Esophagus (tissue), 2 donors: Measurements from ENCODE around the gene FBXL20. TPM values are rescaled to one million over a fixed set of nuclear protein-coding genes. Genes with fewer than 3 reads are reported as not detected.

Source experiments
- H3K27ac ChIP-seq, 2 donors: one replicate each; pipeline ENCODE4 v1.5.1; 2013; ENCODE audit warnings: low read depth in 2 of 2, mild to moderate bottlenecking in 2 of 2, inconsistent platforms in 1 of 2, low read length in 1 of 2, moderate library complexity in 1 of 2
- H3K27me3 ChIP-seq, 2 donors: one replicate each; pipeline ENCODE4 v1.6.1; 2013; ENCODE audit warnings: low read length in 2 of 2, control low read depth in 1 of 2, mild to moderate bottlenecking in 1 of 2; ENCODE audit not compliant: insufficient read depth in 2 of 2, control insufficient read depth in 1 of 2
- H3K36me3 ChIP-seq, 2 donors: one replicate each; pipeline ENCODE4 v1.6.1; 2013; ENCODE audit warnings: low read length in 1 of 2; ENCODE audit not compliant: control insufficient read depth in 2 of 2, insufficient read depth in 2 of 2
- H3K4me1 ChIP-seq, 2 donors: one replicate each; pipeline ENCODE4 v1.6.1; 2013; ENCODE audit warnings: low read length in 1 of 2; ENCODE audit not compliant: control insufficient read depth in 2 of 2, insufficient read depth in 2 of 2
- H3K4me3 ChIP-seq, 2 donors: one replicate each; pipeline ENCODE4 v1.5.1; 2013; ENCODE audit warnings: low read length in 2 of 2, mild to moderate bottlenecking in 2 of 2, low read depth in 1 of 2, moderate library complexity in 1 of 2
- H3K9me3 ChIP-seq, 2 donors: one replicate each; pipeline ENCODE4 v1.6.1; 2013; ENCODE audit warnings: mild to moderate bottlenecking in 2 of 2, low read depth in 1 of 2, low read length in 1 of 2, moderate library complexity in 1 of 2; ENCODE audit not compliant: control insufficient read depth in 2 of 2, insufficient read depth in 1 of 2
- WGBS, 2 donors: extraction: QIAGEN DNeasy Blood & Tissue Kit; methylation state at CpG; one replicate each; pipeline ENCODE4 v1.1.7; 2013; 5-methylcytosine and 5-hydroxymethylcytosine counted together
- polyA plus RNA-seq, 2 donors: library from polyadenylated mRNA; stranded (reverse); fragments of 200-250 nt; gene quantifications; one replicate each; pipeline ENCODE4 v1.2.3, GENCODE V29; 2013
- donor health status: healthy with polysubstance abuse.
- donor health status: Bipolar disorder and iron deficiency.

The FBXL20 gene
- polyA plus RNA-seq, 2 donors: 2.3 to 3.8 TPM

GRCh38 chr17:39408360-39408759, 6.9 kb upstream of the FBXL20 start:
- 81 to 83% methylated on average over 2 of the region's 2 CpGs for WGBS, 2 donors
- H3K4me3 ChIP-seq: no peak overlapping the region
- H3K27ac ChIP-seq: no peak overlapping the region
- H3K9me3 ChIP-seq: no peaks in the 10 kb centered on the region
- H3K36me3 ChIP-seq: peaks cover 12 to 23% of the 10 kb centered on the region in 2 donors
- no peaks in the 10 kb centered on the region for H3K27me3 ChIP-seq
- no peaks in the 10 kb centered on the region for H3K4me1 ChIP-seq

DNA sequence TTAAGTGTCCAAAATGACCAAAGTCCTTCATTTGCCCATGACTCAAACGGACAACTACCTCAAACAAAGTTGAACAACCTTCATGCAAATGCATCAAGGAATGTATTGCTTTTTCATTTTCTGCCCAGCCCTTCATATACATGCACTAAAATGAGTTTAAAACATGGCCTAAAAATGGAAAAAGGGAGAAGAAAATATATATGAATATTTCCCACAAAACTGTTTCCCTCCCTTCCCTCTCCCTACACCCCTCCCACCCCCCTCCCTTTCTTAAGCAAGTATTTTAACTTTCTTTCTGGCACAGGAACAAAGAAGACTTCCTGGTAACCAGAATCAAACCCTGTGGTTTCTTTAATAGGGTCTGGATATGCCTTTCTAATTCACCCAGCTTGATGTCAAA, 5.5 kb upstream of the FBXL20 start:
- no peaks in the 10 kb centered on the region for H3K9me3 ChIP-seq
- no peak overlapping the region for H3K4me3 ChIP-seq
- H3K36me3 ChIP-seq: peaks cover 12 to 21% of the 10 kb centered on the region in 2 donors
- no peaks in the 10 kb centered on the region for H3K4me1 ChIP-seq
- no peak overlapping the region for H3K27ac ChIP-seq
- H3K27me3 ChIP-seq: no peaks in the 10 kb centered on the region
- WGBS, 2 donors: 73 to 76% methylated on average over 1 of the region's 1 CpG

GRCh38 chr17:39405436-39405835, 4.0 kb upstream of the FBXL20 start:
- Histone ChIP-seq H3K4me1 (no peaks in the 10 kb centered on the region), H3K27me3 (no peaks in the 10 kb centered on the region), H3K36me3 (peaks cover 11 to 17% of the 10 kb centered on the region in 2 donors), H3K9me3 (no peaks in the 10 kb centered on the region), H3K27ac (no peak overlapping the region), H3K4me3 (no peak overlapping the region)
- WGBS, 2 donors: 51 to 52% methylated on average over 1 of the region's 1 CpG

DNA sequence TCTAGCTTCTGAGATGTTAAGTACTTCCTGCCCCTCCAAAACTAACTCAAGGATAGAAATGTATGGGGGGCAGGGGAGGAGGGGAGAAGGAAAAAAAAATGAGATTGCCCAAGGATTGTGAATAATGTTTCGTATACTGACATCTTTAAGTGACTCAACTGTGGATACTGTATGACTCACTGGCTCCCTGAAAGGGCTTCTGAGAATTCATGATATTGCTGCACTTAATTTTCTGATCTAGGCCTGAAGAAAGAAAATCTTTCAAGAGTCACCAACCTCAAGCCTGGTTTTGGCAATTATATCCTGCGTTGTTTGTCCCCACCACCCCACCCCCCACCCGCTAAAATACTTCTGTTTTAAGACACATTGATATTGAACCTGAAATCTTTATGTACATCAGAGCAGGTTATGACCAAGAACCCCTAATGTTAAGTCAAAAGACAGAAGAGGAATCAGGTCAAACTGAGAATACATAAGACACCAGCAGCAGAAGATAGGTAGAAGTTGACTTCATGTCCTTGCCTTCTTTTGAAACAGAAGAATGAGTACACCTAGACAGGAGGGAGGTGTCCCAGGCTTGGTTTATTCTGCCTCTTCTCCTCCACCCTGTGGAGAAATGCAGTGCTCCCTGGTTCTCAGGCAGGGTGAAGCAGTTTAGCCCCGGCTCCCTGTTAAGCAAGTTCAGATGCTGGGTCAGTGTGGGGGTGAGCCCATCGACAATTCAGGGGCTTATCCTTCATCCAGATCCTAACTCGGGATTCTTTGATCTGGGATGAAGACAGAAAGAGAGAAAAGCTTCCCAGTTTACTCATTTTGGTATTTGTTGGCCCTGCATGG, 3.3 kb upstream of the FBXL20 start:
- no peaks in the 10 kb centered on the region for H3K27me3 ChIP-seq
- no peak overlapping the region for H3K4me3 ChIP-seq
- WGBS, 2 donors: 64 to 71% methylated on average over 6 of the region's 6 CpGs
- H3K4me1 ChIP-seq: no peaks in the 10 kb centered on the region
- peak overlapping the region in 1 of 2 donors; percentile 17 for H3K27ac ChIP-seq
- no peaks in the 10 kb centered on the region for H3K9me3 ChIP-seq
- peaks cover 5 to 10% of the 10 kb centered on the region in 2 donors for H3K36me3 ChIP-seq

- H3K4me3 ChIP-seq: no peak overlapping the region
- no peak overlapping the region for H3K27ac ChIP-seq
- no peaks in the 10 kb centered on the region for H3K4me1 ChIP-seq
- H3K27me3 ChIP-seq: no peaks in the 10 kb centered on the region
- H3K36me3 ChIP-seq: no peaks in the 10 kb centered on the region
- WGBS, 2 donors: 69 to 70% methylated on average over 22 of the region's 22 CpGs
- no peaks in the 10 kb centered on the region for H3K9me3 ChIP-seq
These were observed 1.6 kb upstream of the FBXL20 start for GRCh38 chr17:39402890-39403605.

GRCh38 chr17:39402244-39402889, 941 bp upstream of the FBXL20 start:
- Histone ChIP-seq H3K27me3 (no peaks in the 10 kb centered on the region), H3K27ac (peak overlapping the region; percentile 93 to 94), H3K4me3 (peak overlapping the region; percentile 95 to 98), H3K4me1 (no peaks in the 10 kb centered on the region), H3K9me3 (no peaks in the 10 kb centered on the region), H3K36me3 (no peaks in the 10 kb centered on the region)
- WGBS, 2 donors: 1% methylated on average over 49 to 53 of the region's 53 CpGs

DNA sequence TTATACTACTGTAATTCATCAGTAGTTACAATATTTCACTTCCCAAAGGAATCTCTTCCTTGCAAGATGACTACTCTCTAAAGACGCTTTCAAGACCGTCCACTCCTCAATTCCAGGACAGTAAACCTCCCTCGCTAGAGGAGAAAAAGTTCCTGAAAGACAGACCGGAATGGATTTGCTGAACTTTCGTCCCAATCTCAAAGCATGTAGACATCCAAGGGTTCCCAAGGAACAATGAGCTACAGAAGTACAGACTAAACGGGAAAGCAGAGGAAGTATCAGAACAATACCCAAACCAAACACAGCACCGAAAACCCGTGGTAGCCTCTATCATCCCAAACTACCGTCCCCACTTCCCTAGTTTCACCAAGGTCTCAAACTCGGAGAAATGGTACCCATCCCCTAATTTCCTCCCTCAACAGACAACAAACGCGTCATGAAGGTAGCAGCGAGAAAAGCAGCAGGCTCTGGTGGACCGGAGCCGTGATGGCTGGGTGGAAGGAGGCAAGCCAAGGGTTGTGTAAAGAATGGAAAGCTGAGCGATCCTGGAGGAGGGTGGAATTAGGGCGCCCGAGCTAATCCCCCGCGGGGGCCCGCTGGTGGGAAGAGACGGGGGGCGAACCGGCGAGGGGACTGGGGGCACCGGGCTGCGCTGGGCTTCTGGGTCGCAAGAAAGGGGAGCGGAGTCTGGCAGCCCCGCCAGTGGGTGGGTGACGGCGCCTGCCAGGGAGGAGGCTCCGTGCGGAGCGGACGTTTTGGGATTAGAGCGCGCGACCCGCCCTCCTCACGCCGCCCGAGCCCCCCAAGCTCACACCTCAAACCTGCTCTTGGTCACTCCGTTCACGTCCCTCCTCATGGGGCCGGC, 647 bp downstream of the FBXL20 start:
- 1% methylated on average over 38 to 46 of the region's 46 CpGs for WGBS, 2 donors
- Histone ChIP-seq H3K27ac (peak overlapping the region; percentile 93 to 94), H3K4me3 (peak overlapping the region; percentile 95 to 98), H3K4me1 (no peaks in the 10 kb centered on the region), H3K36me3 (no peaks in the 10 kb centered on the region), H3K9me3 (no peaks in the 10 kb centered on the region), H3K27me3 (no peaks in the 10 kb centered on the region)

GRCh38 chr17:39399791-39400190, 1.6 kb downstream of the FBXL20 start:
- H3K36me3 ChIP-seq: no peaks in the 10 kb centered on the region
- H3K27ac ChIP-seq: no peak overlapping the region

DNA sequence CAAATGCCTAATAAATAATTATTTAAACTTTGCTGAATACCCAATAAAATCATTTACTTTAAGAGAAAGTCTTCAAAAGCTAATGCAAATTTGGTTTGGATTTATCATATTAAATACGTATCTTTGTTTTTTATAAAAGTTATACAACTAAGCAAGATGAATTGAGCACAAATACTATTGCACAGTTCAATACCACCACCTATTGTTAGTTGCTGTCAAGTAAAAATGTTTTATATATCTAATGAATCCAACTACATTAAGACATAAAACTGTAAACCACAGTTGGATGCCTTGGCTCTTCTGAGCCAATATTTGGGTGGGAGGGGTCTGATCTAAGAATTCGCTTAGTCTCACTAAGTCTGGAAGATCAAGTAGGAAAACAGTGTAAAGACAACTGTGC, 7.7 kb downstream of the FBXL20 start:
- Histone ChIP-seq H3K27ac (no peak overlapping the region), H3K4me1 (no peaks in the 10 kb centered on the region), H3K9me3 (no peaks in the 10 kb centered on the region), H3K36me3 (no peaks in the 10 kb centered on the region), H3K27me3 (no peaks in the 10 kb centered on the region), H3K4me3 (no peak overlapping the region)
- 56 to 64% methylated on average over 2 of the region's 2 CpGs for WGBS, 2 donors

More at GRCh38 chr17:39399791-39400190, 1.6 kb downstream of the FBXL20 start:
- peak overlapping the region in 1 of 2 donors; percentile 95 for H3K4me3 ChIP-seq
- H3K27me3 ChIP-seq: no peaks in the 10 kb centered on the region
- H3K4me1 ChIP-seq: no peaks in the 10 kb centered on the region
- H3K9me3 ChIP-seq: no peaks in the 10 kb centered on the region
- 53 to 57% methylated on average over 4 of the region's 4 CpGs for WGBS, 2 donors
